ENCODE results near the gene HYKK. TPM values are rescaled to one million over a fixed set of nuclear protein-coding genes. Genes with fewer than 3 reads are reported as not detected.
"Not testable (repeated sequence)": the region's sequence is repeated elsewhere in the genome, so short reads cannot be mapped to it uniquely, and the experiment has no call there.

The HYKK gene, protein sequence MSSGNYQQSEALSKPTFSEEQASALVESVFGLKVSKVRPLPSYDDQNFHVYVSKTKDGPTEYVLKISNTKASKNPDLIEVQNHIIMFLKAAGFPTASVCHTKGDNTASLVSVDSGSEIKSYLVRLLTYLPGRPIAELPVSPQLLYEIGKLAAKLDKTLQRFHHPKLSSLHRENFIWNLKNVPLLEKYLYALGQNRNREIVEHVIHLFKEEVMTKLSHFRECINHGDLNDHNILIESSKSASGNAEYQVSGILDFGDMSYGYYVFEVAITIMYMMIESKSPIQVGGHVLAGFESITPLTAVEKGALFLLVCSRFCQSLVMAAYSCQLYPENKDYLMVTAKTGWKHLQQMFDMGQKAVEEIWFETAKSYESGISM
- 6.3 TPM for total RNA-seq
- long read RNA-seq, partial matches to known transcripts: 0 of 6 reads
- long read RNA-seq, other reads (novel, unspliced or antisense): 2 of 6 reads

DNA sequence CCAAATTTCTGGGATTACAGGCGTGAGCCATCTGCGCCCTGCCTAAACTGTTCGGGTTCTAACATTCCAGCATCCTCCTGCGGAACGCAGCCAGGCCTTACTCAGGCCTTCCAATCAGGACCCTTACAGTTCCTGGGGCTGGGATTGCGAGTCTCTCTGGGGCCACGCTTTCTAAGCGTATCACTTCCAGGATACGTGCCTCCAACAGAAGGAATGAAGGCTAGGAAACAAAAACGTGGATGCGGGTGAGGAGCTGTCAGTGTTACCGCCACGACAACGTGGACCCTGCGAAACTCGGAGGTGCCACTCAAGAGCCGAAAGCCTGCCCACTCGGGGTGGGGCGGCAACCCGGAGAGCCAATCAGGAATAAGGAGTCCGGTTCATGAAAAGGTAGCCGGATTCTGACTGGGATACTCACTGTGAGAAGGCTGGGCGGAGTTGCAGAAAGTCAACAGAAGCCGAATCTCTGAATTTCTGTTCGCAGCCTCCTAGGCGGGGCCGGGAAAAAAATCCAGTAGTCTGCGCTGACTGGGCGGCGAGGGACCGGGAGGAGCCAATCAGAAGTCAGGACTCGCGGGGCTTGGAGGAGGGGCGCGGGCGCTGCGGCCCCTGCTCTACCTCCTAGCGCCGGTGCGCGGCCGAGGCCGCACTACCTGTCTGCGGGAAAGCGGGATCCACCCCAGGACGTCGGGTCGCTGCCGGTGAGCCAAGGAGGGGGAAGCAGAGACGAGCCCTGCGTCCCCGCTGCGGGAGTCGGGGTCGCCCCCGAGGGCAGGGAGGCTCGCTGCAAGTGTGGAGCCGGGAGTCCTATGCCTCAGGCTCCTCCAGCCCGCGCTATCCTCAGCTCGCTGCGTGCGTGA lies at the start of gene HYKK:
Gene HYKK, plus strand, starts transcription at position 607 of the 860 bp plus-strand sequence. CDS start 5,512 bp downstream, outside the sequence.
- intact Hi-C loops (cut with micrococcal nuclease): no loop called here
- ATAC-seq (peak; percentile 98), DNase-seq (peak; percentile 91)

DNA sequence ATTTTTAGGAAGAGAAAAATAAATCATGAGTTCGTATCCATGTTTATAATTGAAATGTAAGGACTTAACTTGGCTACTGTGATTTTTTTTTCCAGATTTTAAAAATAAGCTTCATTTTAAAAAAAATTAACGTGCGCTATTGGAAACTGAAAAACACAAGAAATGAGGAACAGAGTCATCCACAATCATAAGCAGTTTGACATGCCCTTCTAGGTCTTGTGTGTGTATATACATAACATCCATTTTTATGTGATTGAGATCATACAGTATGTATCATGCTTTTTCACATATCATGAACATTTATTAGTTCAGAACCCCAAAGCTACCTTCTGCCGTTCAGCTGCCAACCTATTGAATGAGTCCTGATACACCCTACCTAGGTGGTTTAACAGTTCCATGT lies 46.6 kb upstream of the HYKK start:
- ATAC-seq: no peak
- DNase-seq: no peak
- intact Hi-C loops (cut with micrococcal nuclease): no loop called here

DNA sequence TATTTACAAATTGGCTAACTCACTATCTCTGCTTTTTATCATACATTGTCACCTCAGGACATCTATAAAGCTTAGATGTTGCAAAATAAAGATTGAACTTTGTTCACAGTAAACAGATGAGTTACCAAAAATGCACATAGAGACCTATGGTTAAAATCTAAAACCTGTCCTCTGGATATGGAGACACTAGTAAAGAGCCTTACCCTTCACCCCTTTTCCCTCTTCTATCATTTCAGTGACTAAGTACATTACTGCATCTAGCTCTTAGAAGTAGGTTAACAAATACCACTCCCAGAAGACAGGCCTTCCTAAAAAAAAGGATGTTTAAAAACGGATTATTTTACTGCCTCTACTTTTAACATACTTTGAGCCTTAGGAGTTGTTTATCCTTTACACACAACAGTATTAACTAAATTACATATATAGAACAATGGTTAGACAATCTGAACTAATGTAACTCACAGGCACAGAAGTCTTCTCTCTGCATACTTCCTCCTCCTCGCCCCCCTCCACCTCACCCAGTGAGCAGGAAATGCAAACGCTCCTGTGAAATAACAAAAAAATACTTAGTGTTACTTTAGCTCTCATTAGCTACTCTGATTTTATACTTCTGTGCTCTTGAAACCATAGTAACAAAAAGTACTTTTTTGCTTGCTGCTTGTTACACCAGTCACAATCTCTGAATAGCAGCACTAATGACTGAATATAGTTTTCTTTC lies 46.0 kb upstream of the HYKK start:
- intact Hi-C loops (cut with micrococcal nuclease): no loop called here
- DNase-seq (no peak), ATAC-seq (no peak)

DNA sequence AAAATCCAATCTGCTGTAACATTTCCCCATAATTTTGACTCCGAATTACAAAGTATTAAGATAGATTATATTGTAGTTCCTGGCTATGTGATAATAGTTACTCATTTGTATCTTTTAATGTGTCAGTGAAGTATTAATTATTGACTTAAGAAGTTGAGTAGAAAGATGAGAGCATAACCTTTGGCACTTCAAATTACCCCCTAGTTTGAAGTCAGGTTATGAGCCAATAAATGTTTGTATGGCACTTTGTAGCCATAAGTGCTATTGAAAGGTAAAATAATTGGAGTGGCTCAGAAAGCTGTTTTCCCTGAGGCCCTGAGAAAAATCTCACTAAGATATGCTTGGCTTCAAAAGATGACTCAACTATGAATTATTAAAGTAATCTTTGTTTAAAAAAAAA lies 38.3 kb upstream of the HYKK start:
- ATAC-seq (no peak), DNase-seq (no peak)
- intact Hi-C loops (cut with micrococcal nuclease): no loop called here

DNA sequence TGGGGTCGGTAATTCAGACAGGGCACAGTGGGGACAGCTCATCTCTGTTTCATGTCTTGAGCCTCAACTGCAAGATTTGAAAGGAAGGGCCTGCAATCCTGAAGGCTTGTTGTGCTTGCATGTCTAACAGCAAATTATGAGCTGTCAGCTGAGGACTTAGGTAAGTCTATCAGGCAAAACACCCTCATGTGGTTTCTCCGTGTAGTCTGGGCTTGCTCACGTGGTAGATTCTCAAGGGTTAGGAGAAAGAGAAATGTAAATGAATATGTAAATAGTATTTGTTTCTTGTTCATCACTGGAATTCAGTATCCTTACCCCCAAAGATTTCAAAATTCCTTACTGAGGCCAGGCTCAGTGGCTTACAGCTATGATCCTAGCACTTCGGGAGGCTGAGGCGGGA lies 30.1 kb upstream of the HYKK start:
- intact Hi-C loops (cut with micrococcal nuclease): no loop called here
- ATAC-seq: no peak
- DNase-seq: no peak

DNA sequence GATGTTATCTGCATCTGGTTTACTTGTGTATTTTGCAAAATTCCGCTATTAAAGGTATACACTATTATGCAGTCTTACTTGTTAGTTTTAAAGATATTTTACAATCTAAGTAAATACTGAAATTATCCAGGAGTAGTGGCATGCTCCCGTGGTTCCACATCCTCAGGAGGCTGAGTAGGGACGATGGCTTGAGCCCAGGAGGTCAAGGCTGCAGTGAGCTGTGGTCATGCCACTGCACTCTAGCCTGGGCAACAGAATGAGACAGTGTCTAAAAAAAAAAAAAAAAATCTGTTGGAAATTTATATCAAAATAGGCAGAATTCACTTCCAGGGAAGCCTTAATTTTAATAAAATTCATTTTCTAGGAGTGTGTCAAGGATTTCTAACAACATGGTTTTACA lies 27.7 kb upstream of the HYKK start:
- ATAC-seq (no peak), DNase-seq (no peak)
- intact Hi-C loops (cut with micrococcal nuclease): no loop called here

DNA sequence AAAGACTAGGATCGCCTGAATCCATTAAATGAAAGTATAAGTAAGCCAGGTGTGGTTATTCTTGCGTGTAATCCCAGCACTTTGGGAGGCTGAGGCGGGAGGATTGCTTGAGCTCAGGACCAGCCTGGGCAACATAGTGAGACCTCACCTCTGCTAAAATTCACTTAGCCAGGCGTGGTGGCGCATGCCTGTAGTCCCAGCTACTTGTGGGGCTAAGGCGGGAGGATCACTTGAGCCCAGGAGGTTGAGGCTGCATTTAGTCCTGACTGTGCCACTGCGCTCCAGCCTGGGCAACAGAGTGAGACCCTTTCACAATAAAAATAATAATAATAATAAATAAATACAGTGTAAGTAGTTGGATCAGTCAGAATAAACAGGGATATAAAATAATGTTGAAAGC lies 25.5 kb upstream of the HYKK start:
- DNase-seq: no peak
- no peak for ATAC-seq
- intact Hi-C loops (cut with micrococcal nuclease): no loop called here

DNA sequence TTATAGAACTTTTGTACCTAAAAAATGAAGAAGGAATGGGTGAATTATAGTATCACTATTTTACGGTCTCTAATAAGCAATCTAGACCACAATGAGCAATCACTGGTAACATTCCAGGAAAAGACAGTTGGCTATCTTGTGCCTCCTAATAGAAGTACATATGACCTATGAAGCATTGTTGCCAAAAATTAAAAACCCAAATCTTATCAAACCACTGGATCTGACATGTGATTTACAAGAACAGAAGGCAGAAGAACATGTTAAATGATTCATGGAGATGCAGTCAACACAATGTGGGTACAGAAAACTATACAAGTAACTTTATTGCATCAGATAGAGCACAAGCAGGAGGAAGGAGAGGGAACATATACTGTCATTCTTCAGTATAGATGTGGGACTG lies 14.5 kb upstream of the HYKK start:
- intact Hi-C loops (cut with micrococcal nuclease): no loop called here
- ATAC-seq (no peak), DNase-seq (no peak)

DNA sequence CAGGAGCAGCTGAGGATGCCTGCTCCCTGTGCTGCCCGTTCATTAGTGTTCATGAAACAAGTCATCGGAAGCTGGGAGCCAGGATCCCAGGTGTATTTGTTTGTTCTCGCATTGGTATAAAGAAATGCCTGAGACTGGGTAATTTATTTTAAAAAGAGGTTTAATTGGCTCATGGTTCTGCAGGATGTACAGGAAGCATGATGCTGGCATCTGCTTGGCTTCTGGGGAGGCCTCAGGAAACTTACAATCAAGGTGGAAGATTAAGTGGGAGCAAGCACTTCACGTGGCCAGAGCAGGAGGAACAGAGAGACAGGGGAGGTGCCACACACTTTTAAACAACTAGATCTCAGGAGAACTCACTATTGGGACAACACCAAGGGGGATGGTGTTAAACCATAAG lies 5.5 kb upstream of the HYKK start:
- no peak for ATAC-seq
- intact Hi-C loops (cut with micrococcal nuclease): no loop called here
- no peak for DNase-seq

DNA sequence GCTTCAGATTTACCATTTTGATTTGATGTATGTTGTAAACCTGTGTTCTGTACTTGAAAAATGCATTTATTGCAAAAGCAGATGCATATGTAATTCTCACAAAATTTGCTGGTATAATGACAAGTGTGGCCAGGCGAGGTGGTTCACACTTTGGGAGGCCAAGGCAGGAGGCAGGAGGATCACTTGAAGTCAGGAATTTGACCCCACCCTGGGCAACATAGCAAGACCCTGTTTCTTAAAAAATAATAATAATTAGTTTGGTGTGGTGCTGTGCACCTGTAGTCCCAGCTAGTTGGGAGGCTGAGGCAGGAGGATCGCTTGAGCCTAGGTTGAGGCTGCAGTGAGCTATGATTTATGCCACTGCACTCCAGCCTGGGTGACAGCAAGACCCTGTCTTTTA lies 4.7 kb upstream of the HYKK start:
- no peak for DNase-seq
- intact Hi-C loops (cut with micrococcal nuclease): no loop called here
- no peak for ATAC-seq

DNA sequence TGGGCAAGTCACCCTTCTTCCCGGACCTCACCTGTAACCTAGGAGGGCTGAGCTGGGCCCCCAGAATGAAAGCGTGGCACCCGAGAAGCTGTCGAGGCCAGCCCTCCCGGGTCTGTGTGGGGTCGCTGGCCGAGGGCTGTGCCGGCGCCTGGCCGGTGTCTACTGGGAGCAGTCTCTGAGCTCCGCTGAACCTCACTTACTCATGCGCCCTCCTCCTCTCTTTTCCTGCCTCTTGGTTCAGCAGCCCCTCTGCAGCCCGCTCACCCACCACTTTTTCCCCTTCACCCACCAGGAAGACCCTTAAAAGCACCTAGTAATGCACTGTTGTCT lies 419 bp downstream of the HYKK start:
- DNase-seq (no peak), ATAC-seq (peak; percentile 33)
- intact Hi-C loops (cut with micrococcal nuclease): no loop called here

DNA sequence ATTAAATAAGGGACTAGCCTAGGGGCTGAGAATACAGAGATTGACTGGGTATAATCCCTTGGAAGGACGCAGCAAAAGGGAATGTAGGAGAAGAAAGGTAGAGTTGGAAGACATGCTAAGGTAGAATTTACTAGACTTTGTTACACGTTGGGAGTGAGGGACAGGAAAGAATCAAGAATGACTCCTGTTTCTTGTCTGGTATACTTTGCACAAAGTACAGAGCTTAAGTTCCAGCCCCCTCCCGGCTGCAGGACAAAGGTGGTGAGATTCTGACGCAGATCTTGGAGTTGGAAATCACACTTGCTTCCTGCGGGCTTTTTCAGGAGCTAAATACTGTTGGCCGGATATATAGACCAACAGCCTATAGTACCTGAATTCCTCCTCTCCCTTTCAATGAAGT lies 895 bp downstream of the HYKK start:
- intact Hi-C loops (cut with micrococcal nuclease): no loop called here
- ATAC-seq (no peak), DNase-seq (no peak)

DNA sequence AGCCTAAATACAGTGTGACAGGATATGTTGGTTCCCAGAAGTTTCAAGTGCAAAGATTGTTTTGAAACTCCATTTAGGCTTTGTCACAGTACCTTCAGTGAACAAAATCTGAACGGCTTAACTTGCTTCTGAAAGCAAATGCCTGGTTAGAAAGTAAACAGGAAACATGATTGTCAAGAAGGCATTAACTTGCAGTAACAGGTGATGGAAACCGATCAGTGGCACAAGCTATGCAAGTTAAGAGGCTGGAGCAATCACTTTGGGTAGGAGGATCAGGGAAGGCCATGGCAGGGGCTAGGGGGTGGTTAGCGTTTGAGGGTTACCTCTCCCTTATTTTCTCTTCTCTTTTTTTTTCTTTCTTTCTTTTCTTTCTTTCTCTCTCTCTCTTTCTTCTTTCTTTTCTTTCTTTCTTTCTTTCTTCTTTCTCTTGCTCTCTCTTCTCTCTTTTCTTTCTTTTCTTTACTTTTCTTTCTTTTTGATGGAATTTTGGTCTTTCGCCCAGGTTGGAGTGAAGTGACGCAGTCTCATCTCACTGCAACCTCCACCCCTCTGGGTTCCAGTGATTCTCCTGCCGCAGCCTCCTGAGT lies 2.4 kb downstream of the HYKK start:
- intact Hi-C loops (cut with micrococcal nuclease): no loop called here
- no peak for ATAC-seq
- DNase-seq: no peak

DNA sequence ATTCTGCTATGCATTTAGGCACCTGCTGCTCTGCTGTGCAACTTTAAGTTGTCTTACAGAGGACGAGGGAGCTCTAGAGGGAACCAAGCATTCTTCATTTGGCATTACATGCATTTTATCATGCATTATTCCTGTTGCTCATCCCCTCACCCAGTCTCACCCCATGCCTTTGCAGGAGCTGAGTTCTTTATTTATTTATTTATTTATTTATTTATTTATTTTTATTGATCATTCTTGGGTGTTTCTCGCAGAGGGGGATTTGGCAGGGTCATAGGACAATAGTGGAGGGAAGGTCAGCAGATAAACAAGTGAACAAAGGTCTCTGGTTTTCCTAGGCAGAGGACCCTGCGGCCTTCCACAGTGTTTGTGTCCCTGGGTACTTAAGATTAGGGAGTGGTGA lies 12.7 kb downstream of the HYKK start:
- ATAC-seq; DNase-seq; intact Hi-C loops (cut with micrococcal nuclease): not testable (repeated sequence)

DNA sequence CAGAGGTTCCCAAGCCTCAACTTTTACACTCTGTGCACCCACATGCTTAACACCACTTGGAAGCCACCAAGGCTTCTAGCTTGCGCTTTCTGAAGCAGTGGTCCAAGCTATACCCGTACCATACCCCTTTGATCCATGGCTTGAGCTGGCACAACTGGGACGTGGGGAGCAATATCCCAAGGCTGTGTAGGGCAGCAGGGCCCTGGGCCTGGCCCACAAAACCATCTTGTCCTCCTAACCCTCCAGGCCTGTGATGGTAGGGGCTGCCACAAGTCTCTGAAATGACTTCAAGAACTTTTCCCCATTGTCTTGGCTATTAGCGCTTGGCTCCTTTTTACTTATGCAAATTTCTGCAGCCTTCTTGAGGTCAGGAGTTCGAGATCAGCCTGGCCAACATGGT lies 16.9 kb downstream of the HYKK start:
- no peak for DNase-seq
- intact Hi-C loops (cut with micrococcal nuclease): no loop called here
- ATAC-seq: no peak

DNA sequence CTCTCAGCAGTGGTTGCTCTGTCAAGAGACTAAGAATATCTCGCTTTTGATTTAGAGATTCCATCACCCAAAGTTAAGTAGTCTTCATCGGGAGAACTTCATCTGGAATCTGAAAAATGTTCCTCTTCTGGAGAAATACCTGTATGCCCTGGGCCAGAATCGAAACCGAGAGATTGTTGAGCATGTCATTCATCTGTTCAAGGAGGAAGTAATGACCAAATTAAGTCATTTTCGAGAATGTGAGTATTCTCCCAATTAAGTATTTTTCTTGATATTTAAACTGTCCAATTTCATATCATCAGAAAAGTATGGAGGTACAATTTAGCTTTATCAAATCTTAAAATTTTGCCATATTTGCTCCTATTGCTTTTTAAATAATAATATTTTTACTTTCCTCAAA lies 19.9 kb downstream of the HYKK start:
- DNase-seq (no peak), ATAC-seq (no peak)
- intact Hi-C loops (cut with micrococcal nuclease): no loop called here

DNA sequence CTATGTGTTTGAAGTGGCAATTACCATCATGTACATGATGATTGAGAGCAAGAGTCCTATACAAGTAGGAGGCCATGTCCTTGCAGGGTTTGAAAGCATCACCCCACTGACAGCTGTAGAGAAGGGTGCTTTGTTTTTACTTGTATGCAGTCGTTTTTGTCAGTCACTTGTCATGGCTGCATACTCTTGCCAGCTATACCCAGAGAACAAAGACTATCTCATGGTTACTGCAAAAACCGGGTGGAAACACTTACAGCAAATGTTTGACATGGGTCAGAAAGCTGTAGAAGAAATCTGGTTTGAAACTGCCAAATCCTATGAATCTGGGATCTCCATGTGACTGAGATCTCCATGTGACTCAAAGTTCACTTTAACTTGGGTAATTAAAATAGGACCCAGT lies 26.0 kb downstream of the HYKK start:
- ATAC-seq (no peak), DNase-seq (no peak)
- intact Hi-C loops (cut with micrococcal nuclease): no loop called here

DNA sequence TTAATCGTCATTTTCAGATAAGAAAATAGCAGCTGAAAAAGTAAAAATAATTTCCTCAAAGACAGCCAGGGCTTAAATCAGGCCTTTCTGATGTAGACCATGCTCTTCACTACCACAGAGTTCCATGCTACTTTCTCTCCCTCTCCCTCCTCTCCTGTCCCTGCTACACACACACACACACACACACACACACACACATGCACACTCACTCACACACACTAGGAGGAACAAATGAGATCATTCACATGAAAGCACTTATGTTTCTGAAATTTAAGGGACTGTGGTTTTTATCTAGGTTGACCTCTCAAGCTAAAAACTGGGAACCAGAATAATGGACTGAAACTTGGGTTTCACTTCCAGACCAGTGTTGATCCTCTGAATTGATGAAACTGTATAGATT lies 28.8 kb downstream of the HYKK start:
- ATAC-seq (no peak), DNase-seq (no peak)
- intact Hi-C loops (cut with micrococcal nuclease): no loop called here

DNA sequence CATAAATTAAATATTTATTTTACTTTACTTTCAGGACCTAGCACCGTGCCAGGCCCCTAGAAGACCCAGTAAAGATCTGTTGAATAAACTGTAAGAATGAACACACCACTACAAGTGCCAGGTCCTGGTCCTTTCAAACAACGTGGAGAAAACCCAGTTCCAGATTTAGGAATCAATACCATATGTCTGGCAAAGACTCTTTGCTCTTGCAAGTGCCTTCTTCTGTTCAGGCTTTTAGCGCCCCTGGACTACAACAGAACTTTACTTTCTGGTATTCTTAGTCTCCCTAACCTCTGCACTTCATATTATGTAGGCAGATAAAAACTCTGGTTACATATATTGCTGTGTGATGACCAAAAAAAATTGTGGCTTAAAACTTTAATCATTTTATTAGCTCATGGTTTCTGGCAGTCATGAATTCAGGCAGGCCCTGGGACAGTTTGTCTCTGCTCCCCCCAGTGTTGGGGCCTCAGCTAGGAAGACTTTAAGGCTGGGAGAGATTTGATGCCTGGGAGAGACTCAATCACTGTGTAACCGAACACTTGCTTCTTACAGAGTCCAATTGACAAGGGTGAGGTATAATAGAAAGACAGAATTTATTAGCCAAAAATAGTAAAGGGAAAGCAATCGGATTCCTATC lies 30.0 kb downstream of the HYKK start:
- ATAC-seq (peak; percentile 25), DNase-seq (no peak)
- intact Hi-C loops (cut with micrococcal nuclease): no loop called here

All from left ventricle myocardium superior (tissue), 1 donor.